Pancreas (tissue), 10 donors: ENCODE measurements around the gene DNMT3B. TPM values are rescaled to one million over a fixed set of nuclear protein-coding genes. Genes with fewer than 3 reads are reported as not detected.
A peak's percentile ranks its signal among the peaks of the same experiment; 100 is the strongest.
"Not testable (repeated sequence)": the region's sequence is repeated elsewhere in the genome, so short reads cannot be mapped to it uniquely, and the experiment has no call there.

Experiments
- ATAC-seq, 4 donors: fragments of 200-7000 bp; cut with Tn5 transposase; one replicate each; pipeline versions ENCODE4 v1.8.0 to v1.9.1; 2020; ENCODE audit warnings: mild to moderate bottlenecking in 4 of 4, moderate library complexity in 4 of 4
- DNase-seq, 6 donors: peaks; one replicate each; pipeline ENCODE4 v3.0.0-alpha.2; 2020
- FAIRE-seq: peaks from 2 replicates; lab custom pipeline; 2012; peaks lifted over from hg19 to GRCh38; lab: Jason Lieb, UNC
- H3K27ac ChIP-seq, 4 donors: fragments of 200-600 bp; sonication (generic); 1 replicate in 3 of 4; 2 replicates in 1 of 4; pipeline versions ENCODE4 v1.5.0 to v1.8.0; 2020
- H3K27me3 ChIP-seq, 4 donors: fragments of 200-600 bp; one replicate each; pipeline ENCODE4 v1.8.0; 2021
- H3K36me3 ChIP-seq, 3 donors: fragments of 200-600 bp; sonication (generic) in 1 of 3; one replicate each; pipeline versions ENCODE4 v1.5.0 to v1.8.0; 2020 to 2021
- H3K4me1 ChIP-seq, 3 donors: fragments of 200-600 bp; one replicate each; pipeline ENCODE4 v1.8.0; 2021
- H3K4me3 ChIP-seq, 4 donors: fragments of 200-600 bp; sonication (generic) in 2 of 4; one replicate each; pipeline versions ENCODE4 v1.5.0 to v1.8.0; 2020 to 2021
- H3K9me3 ChIP-seq, 4 donors: fragments of 200-600 bp; one replicate each; pipeline ENCODE4 v1.8.0; 2021
- WGBS, 2 donors: extraction: QIAGEN DNeasy Blood & Tissue Kit; methylation state at CpG; one replicate each; pipeline ENCODE4 v1.1.7; 2013; 5-methylcytosine and 5-hydroxymethylcytosine counted together
- intact Hi-C, 3 donors: fragments of 100-400 bp; cut with DNase I; formaldehyde crosslinking; loops; one replicate each; pipeline versions ENCODE4 v1.11.1 to v1.14.2; 2022
- polyA plus RNA-seq, 2 donors: library from polyadenylated mRNA; stranded (reverse); fragments of 200-250 nt; gene quantifications; one replicate each; pipeline ENCODE4 v1.2.3, GENCODE V29; 2013
- total RNA-seq, 6 donors: library from RNA; stranded (reverse); fragmentation: NEBNext Ultra II Directional in 4 of 6; extraction: Animal tissue kit (Norgen Biotek cat#: 25700) in 4 of 6; gene quantifications; one replicate each; pipeline versions ENCODE4 v1.2.1 to v1.2.4, GENCODE V29; 2021 to 2023
- TF ChIP-seq, protein P1 (sequence below), 4 donors: fragments of 200-600 bp; sonication (generic) in 3 of 4; IDR thresholded peaks; one replicate each; pipeline versions ENCODE4 v1.5.0 to v1.8.0; 2021; ENCODE audit warnings: antibody characterized with exemption in 4 of 4
- donor health status: healthy with polysubstance abuse.
- donor health status: DM: no; HTN: no; CAD: no; lungs with moderate emphysema.
- donor health status: DM: no; HTN: no; CAD: no.
- donor health status: control.
- donor health status: control.
- donor health status: Bipolar disorder and iron deficiency.
- donor health status: DM: yes; HTN: yes; CAD: no.
- donor health status: DM: no; HTN: no; CAD: no.
- donor health status: DM: no; HTN: no; CAD: no.
- donor health status: DM: yes; HTN: yes; CAD: no.

DNMT3B gene
- total and polyA plus RNA-seq, 8 donors, result 2.0 to 5.1 (median 3.3) TPM

DNA sequence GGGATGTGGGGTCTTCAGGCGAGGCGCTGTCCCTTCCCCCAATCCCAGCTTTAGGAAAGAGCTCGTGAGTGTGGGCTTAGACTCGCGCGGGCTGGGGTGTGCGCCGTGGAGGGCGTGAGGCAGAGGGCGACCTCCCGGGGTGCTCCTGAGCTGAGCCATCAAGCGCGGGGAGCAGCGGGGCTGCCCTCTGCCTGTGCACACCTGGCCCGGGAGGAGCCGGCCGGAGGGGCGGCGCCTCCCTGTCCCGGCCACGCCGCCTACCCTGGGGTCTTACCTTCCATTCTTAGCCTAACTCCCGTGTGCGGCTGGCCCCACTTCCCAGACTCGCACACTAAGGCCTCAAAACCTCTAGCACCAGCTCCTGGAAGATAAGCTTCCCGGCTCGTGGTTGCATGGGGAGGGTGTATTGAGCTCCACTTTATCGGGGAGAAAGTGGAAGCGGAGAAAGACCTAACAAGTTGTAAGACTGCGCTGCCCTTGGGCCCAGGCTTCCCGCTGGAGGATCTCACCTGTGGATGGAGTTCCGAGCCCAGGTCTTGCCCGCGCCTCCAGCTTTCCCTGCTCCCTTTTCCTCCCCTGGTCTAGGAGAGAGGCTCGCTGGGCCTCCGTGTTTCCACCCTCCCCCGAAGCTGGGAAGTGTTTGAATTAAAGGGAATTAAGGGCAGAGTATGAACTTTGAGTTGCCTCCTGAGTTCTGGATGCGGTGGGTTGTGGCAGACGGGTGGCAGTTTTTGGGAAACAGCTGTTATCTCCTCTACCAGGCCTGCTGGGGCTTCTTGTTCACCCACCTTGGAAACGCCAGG, 1.2 kb downstream of the DNMT3B start:
- DNase-seq (peak in 4 of 6 donors; percentile 23 to 83 (median 66)), FAIRE-seq (no peak), ATAC-seq (peak; percentile 40 to 69 (median 58))
- TF ChIP-seq, protein P1, sequence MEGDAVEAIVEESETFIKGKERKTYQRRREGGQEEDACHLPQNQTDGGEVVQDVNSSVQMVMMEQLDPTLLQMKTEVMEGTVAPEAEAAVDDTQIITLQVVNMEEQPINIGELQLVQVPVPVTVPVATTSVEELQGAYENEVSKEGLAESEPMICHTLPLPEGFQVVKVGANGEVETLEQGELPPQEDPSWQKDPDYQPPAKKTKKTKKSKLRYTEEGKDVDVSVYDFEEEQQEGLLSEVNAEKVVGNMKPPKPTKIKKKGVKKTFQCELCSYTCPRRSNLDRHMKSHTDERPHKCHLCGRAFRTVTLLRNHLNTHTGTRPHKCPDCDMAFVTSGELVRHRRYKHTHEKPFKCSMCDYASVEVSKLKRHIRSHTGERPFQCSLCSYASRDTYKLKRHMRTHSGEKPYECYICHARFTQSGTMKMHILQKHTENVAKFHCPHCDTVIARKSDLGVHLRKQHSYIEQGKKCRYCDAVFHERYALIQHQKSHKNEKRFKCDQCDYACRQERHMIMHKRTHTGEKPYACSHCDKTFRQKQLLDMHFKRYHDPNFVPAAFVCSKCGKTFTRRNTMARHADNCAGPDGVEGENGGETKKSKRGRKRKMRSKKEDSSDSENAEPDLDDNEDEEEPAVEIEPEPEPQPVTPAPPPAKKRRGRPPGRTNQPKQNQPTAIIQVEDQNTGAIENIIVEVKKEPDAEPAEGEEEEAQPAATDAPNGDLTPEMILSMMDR (IDR thresholded peaks at IDR 0.05), result no peak
- WGBS, 2 donors, result 7 to 10% methylated on average over 40 of the region's 40 CpGs
- Histone ChIP-seq H3K4me1 (peaks cover 0 to 6% (median 4%) of the 10 kb centered on the region in 3 donors), H3K9me3 (no peaks in the 10 kb centered on the region), H3K27ac (peak overlapping the region; percentile 33 to 55 (median 50)), H3K4me3 (peak overlapping the region; percentile 59 to 85 (median 76)), H3K36me3 (no peaks in the 10 kb centered on the region), H3K27me3 (no peaks in the 10 kb centered on the region)
- intact Hi-C loops, result no loop called here

DNA sequence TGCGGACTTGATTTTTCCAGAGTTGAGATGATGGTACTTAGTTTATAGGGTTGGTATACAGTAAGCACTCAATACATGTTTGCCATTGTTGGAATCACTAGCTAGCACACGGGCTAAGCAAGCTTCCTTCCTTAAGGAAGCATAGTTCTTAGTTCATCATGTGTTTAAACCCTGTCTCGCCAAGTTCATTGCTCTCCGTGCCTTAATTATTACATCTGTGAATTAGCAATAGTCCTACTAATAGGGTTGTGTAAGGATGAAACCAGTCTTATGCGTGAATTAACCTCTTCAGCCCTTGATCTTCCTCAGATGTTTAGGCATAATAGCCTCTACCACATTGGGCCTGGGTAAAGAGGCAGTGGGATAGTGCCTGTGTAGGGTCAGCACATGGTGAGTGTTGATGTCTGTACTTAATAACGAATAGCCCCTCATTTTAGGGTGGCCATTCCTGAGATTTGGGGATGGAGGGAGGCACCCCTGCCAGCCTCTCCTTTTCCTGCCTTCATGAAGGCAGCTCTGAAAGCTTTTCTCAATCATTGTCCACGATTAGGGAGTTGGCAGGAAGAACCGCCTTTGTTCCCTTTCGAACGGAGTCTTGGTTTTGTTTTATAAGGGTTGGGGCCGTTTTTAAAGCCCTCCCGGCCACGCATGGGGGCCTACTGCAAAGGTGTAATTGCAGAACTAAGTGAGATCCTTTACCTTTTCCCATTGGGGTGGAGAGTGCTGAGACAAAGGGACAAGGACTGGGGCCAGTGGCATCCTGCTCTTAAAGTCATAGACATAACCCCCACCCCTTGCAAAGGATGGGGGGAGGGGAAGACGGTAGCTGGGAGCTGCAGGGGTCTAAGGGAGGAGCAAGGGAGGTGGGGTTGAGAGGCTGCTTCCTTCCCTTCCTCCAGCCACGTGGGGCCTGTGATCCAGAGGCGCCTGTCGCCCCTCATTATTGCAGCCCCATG, 2.1 kb downstream of the DNMT3B start:
- Histone ChIP-seq H3K36me3 (no peaks in the 10 kb centered on the region), H3K27me3 (no peaks in the 10 kb centered on the region), H3K9me3 (no peaks in the 10 kb centered on the region), H3K4me1 (peaks cover 0 to 6% (median 4%) of the 10 kb centered on the region in 3 donors), H3K27ac (peak overlapping the region; percentile 16 to 55 (median 50)), H3K4me3 (peak overlapping the region in 2 of 4 donors; percentile 84 to 85)
- TF ChIP-seq, protein P1 (IDR thresholded peaks at IDR 0.05), result no peak
- 54 to 57% methylated on average over 14 to 17 of the region's 17 CpGs for WGBS, 2 donors
- DNase-seq (no peak), ATAC-seq (no peak), FAIRE-seq (no peak)
- intact Hi-C loops, result no loop called here

DNA sequence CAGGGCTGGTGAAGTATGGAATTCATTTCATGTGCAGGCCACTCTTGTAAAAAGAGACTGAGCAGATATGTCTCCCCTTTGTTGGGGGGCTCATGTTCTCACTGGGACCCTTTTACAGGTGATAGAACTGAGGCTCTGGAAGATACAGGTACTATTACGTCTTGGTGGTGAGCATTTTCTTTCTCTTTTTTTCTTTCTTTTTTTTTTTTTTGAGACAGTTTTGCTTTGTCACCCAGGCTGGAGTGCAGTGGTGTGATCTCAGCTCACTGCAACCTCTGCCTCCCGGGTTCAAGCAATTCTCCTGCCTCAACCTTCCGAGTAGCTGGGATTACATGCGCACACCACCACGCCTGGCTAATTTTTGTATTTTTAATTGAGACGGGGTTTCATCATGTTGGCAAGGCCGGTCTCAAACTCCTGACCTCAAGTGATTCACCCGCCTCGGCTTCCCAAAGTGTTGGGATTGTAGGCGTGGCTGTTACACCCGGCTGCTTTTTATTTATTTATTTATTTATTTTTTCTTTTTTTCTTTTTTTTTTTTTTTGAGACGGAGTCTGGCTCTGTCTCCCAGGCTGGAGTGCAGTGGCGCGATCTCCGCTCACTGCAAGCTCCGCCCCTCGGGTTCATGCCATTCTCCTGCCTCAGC, 3.2 kb downstream of the DNMT3B start:
- H3K36me3 ChIP-seq, ATAC-seq, H3K9me3 ChIP-seq, H3K4me3 ChIP-seq, DNase-seq, FAIRE-seq, H3K4me1 ChIP-seq, H3K27me3 ChIP-seq, intact Hi-C loops, H3K27ac ChIP-seq: not testable (repeated sequence)
- WGBS, 2 donors, result 91 to 93% methylated on average over 16 to 17 of the region's 17 CpGs

DNA sequence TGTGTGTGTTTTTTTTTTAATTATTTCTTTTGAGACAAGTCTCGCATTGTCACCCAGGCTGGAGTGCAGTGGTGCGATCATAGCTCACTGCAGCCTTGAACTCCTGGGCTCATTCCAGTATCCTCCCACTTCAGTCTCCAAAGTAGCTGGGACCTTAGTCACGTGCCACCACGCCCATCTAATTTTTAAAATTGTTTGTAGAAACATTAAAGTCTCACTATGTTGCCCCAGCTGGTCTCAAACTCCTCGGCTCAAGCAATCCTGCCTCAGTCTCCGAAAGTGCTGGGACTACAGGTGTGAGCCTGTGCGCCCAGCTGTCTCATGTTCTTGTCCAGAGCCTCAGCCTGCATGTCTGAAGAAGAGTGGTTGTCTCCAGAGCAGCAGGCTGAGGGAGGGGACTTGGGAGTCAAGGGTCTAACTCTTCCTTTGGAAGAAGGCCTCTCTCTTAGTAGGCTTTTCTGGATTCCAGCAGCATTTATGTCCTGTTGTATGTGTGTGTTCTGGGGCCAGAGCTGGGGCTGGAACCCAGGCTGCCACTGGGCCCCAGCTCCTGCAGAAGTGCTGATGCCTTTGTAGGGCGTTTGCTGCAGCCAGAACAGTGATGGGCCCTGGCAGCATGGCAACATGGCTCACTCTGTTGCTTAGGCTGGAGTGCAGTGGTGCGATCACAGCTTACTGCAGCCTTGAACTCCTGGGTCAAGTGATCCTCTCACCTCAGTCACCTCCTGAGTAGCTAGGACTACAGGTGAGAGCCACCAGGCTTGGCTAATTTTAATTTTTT, 5.4 kb downstream of the DNMT3B start:
- DNase-seq, result peak in 1 of 6 donors; percentile 45

More for the DNA sequence above, 5.4 kb downstream of the DNMT3B start:
- intact Hi-C loops, result no loop called here
- Histone ChIP-seq H3K4me3 (no peak overlapping the region), H3K27ac (no peak overlapping the region), H3K36me3 (no peaks in the 10 kb centered on the region), H3K9me3 (no peaks in the 10 kb centered on the region), H3K27me3 (no peaks in the 10 kb centered on the region), H3K4me1 (peaks cover 0 to 6% (median 0%) of the 10 kb centered on the region in 3 donors)
- WGBS, 2 donors, result 61 to 62% methylated on average over 9 of the region's 9 CpGs
- TF ChIP-seq, protein P1 (IDR thresholded peaks at IDR 0.05), result no peak
- no peak for FAIRE-seq
- ATAC-seq, result peak in 2 of 4 donors; percentile 11 to 33
